Measurements from ENCODE around the gene ANAPC15. TPM values are rescaled to one million over a fixed set of nuclear protein-coding genes. Genes with fewer than 3 reads are reported as not detected.

ANAPC15 gene
- polyA plus RNA-seq, 1 of the 3 experiments (the other 2 are of a cell fraction) = 92.3 TPM

GRCh38 chr11:72116019-72116755 lies 3.7 kb upstream of the ANAPC15 start:
- no peaks in the 10 kb centered on the region for H4K20me1 ChIP-seq (ENCODE audit: insufficient read depth)
- no peaks in the 10 kb centered on the region for H3K27me3 ChIP-seq (ENCODE audit: insufficient read depth)
- H3K4me2 ChIP-seq = no peak overlapping the region
- TF ChIP-seq RFX5 (IDR thresholded peaks at IDR 0.05; ENCODE audit: low read length) (no peak), JUND (IDR thresholded peaks at IDR 0.05) (no peak)
- H3K9me3 ChIP-seq = no peaks in the 10 kb centered on the region
- no peak overlapping the region for H3K4me3 ChIP-seq (ENCODE audit: low read depth in 2 of 2, low read length in 1 of 2)
- H3K27ac ChIP-seq (ENCODE audit: low read depth in 2 of 2, low read length in 1 of 2) = no peak overlapping the region
- H3F3A ChIP-seq (replicated peaks; ENCODE audit: insufficient read depth) = peaks cover 3% of the 10 kb centered on the region
- no peak overlapping the region for H2AFZ ChIP-seq (ENCODE audit: low read depth)
- H3K9me2 ChIP-seq = no peaks in the 10 kb centered on the region
- DNase-seq = no peak
- ChIA-PET POLR2A (no interaction called here), CTCF (interaction anchor here (2.0 to 3.1 kb wide), 2 partner anchors 28 to 91 kb away, joined by 6 to 11 read pairs; no protein-coding TSS in a partner anchor)
- no peaks in the 10 kb centered on the region for H3K79me2 ChIP-seq (ENCODE audit: insufficient read depth)
- H3K9ac ChIP-seq = no peak overlapping the region
- no peaks in the 10 kb centered on the region for H3K36me3 ChIP-seq (replicated peaks in 1 of 2; ENCODE audit: control insufficient read depth in 1 of 2, insufficient read depth in 2 of 2, low read length in 1 of 2)
- WGBS (ENCODE audit: low lambda C conversion rate) = 79% methylated on average over 6 of the region's 6 CpGs
- H3K4me1 ChIP-seq (ENCODE audit: control insufficient read depth in 1 of 2, insufficient read depth in 2 of 2, low read depth in 1 of 2, low read length in 1 of 2) = peaks cover 6 to 14% of the 10 kb centered on the region in 2 experiments; a peak in 3 of 4 replicates

GRCh38 chr11:72114570-72114969 lies 2.1 kb upstream of the ANAPC15 start:
- Histone ChIP-seq H3K27ac (ENCODE audit: low read depth in 2 of 2, low read length in 1 of 2) (no peak overlapping the region), H3K27me3 (ENCODE audit: insufficient read depth) (no peaks in the 10 kb centered on the region), H3K4me2 (no peak overlapping the region), H3K9ac (no peak overlapping the region), H3K4me3 (ENCODE audit: low read depth in 2 of 2, low read length in 1 of 2) (no peak overlapping the region), H3K36me3 (replicated peaks in 1 of 2; ENCODE audit: control insufficient read depth in 1 of 2, insufficient read depth in 2 of 2, low read length in 1 of 2) (peaks cover 0 to 5% of the 10 kb centered on the region in 2 experiments), H2AFZ (ENCODE audit: low read depth) (no peak overlapping the region), H4K20me1 (ENCODE audit: insufficient read depth) (no peaks in the 10 kb centered on the region), H3K79me2 (ENCODE audit: insufficient read depth) (no peaks in the 10 kb centered on the region), H3K9me3 (no peaks in the 10 kb centered on the region), H3K4me1 (ENCODE audit: control insufficient read depth in 1 of 2, insufficient read depth in 2 of 2, low read depth in 1 of 2, low read length in 1 of 2) (peaks cover 6 to 16% of the 10 kb centered on the region in 2 experiments; a peak in 3 of 4 replicates), H3F3A (replicated peaks; ENCODE audit: insufficient read depth) (peaks cover 3% of the 10 kb centered on the region), H3K9me2 (no peaks in the 10 kb centered on the region)
- no peak for DNase-seq
- POLR2A ChIA-PET = no interaction called here
- 94% methylated on average over 1 of the region's 1 CpG for WGBS (ENCODE audit: low lambda C conversion rate)
- CTCF ChIA-PET = interaction anchor here (2.0 to 3.1 kb wide), 2 partner anchors 29 to 90 kb away, joined by 6 to 11 read pairs; no protein-coding TSS in a partner anchor
- TF ChIP-seq FOSL2 (IDR thresholded peaks at IDR 0.05; ENCODE audit: borderline replicate concordance, low read depth) (no peak), MXI1 (IDR thresholded peaks at IDR 0.05; ENCODE audit: low read depth, low read length) (no peak), MEF2A (IDR thresholded peaks at IDR 0.05; ENCODE audit: borderline replicate concordance, low read depth) (no peak), CTCF (IDR thresholded peaks at IDR 0.05) (no peak), EZH2phosphoT487 (IDR thresholded peaks at IDR 0.05; ENCODE audit: borderline replicate concordance, low read depth) (no peak), SMC3 (IDR thresholded peaks at IDR 0.05; ENCODE audit: low read depth, low read length) (no peak), NRF1 (IDR thresholded peaks at IDR 0.05; ENCODE audit: low read depth, low read length) (no peak), ZBTB33 (IDR thresholded peaks at IDR 0.05; ENCODE audit: borderline replicate concordance, low read depth) (no peak), FOXM1 (IDR thresholded peaks at IDR 0.05; ENCODE audit: low read depth) (no peak), TCF12 (IDR thresholded peaks at IDR 0.05) (no peak), USF1 (IDR thresholded peaks at IDR 0.05; ENCODE audit: borderline replicate concordance, low read depth) (no peak), SIN3A (IDR thresholded peaks at IDR 0.05; ENCODE audit: borderline replicate concordance, low read depth, low read length) (no peak), NFIC (IDR thresholded peaks at IDR 0.05; ENCODE audit: borderline replicate concordance) (no peak), RFX5 (IDR thresholded peaks at IDR 0.05; ENCODE audit: low read length) (no peak), TEAD4 (IDR thresholded peaks at IDR 0.05; ENCODE audit: borderline replicate concordance, insufficient read depth) (no peak), REST (IDR thresholded peaks at IDR 0.05; ENCODE audit: low read depth, low read length) (no peak)
